HepG2 (cell line): ENCODE measurements around the gene RNF208. TPM values are rescaled to one million over a fixed set of nuclear protein-coding genes. Genes with fewer than 3 reads are reported as not detected.

Experiments
- ARHGAP35 ChIP-seq: sonication (generic); formaldehyde crosslinking; IDR thresholded peaks from 2 replicates; pipeline ENCODE4 v1.9.0; 2022; ENCODE audit warnings: mild to moderate bottlenecking, inconsistent platforms, moderate library complexity, missing genetic modification reagents, borderline replicate concordance
- ATRX ChIP-seq: sonication (generic); formaldehyde crosslinking; IDR thresholded peaks from 2 replicates; pipeline ENCODE4 v1.4.0; 2020; ENCODE audit warnings: missing genetic modification reagents, borderline replicate concordance
- CREM ChIP-seq, 2 experiments: sonication (generic) in 1 of 2; formaldehyde crosslinking in 1 of 2; IDR thresholded peaks; 2 replicates each; pipeline versions ENCODE4 v1.4.0 to v1.6.1; 2016 to 2020; ENCODE audit warnings: antibody characterized with exemption in 1 of 2, mild to moderate bottlenecking in 1 of 2, missing genetic modification reagents in 1 of 2
- NFYB ChIP-seq: sonication (generic); formaldehyde crosslinking; IDR thresholded peaks from 2 replicates; pipeline ENCODE4 v1.4.0; 2020; ENCODE audit warnings: missing genetic modification reagents
- STAT6 ChIP-seq: sonication (generic); formaldehyde crosslinking; IDR thresholded peaks from 2 replicates; pipeline ENCODE4 v1.4.0; 2020; ENCODE audit warnings: missing genetic modification reagents, mild to moderate bottlenecking, borderline replicate concordance
- U2AF2 ChIP-seq: fragments of 200-400 bp; formaldehyde crosslinking; IDR thresholded peaks from 2 replicates; pipeline ENCODE4 v1.6.1; 2017; ENCODE audit warnings: low read depth, mild to moderate bottlenecking, low read length
- XRCC5 ChIP-seq: fragments of 200-400 bp; formaldehyde crosslinking; optimal IDR thresholded peaks from 2 replicates; pipeline ENCODE3; 2017; ENCODE audit warnings: mild to moderate bottlenecking, low read length
- ZFAT ChIP-seq: sonication (generic); formaldehyde crosslinking; conservative IDR thresholded peaks from 2 replicates; pipeline ENCODE4 v1.8.1; 2023; ENCODE audit warnings: missing genetic modification reagents, inconsistent platforms
- ZFP36L1 ChIP-seq: sonication (generic); formaldehyde crosslinking; IDR thresholded peaks from 2 replicates; pipeline ENCODE4 v1.8.0; 2022; ENCODE audit warnings: mild to moderate bottlenecking, missing genetic modification reagents, moderate library complexity
- ZNF281 ChIP-seq: sonication (generic); formaldehyde crosslinking; IDR thresholded peaks from 2 replicates; pipeline ENCODE4 v1.4.0; 2020; ENCODE audit warnings: missing genetic modification reagents, borderline replicate concordance
- ZNF460 ChIP-seq: sonication (generic); formaldehyde crosslinking; IDR thresholded peaks from 2 replicates; pipeline ENCODE4 v1.5.1; 2020; ENCODE audit warnings: missing genetic modification reagents, mild to moderate bottlenecking, borderline replicate concordance
- ZNF691 ChIP-seq: sonication (generic); formaldehyde crosslinking; IDR thresholded peaks from 2 replicates; pipeline ENCODE4 v1.4.0; 2020; ENCODE audit warnings: missing genetic modification reagents, low read depth, mild to moderate bottlenecking, borderline replicate concordance
- ZNF772 ChIP-seq: sonication (generic); formaldehyde crosslinking; IDR thresholded peaks from 2 replicates; pipeline ENCODE4 v1.5.0; 2020; ENCODE audit warnings: mild to moderate bottlenecking, missing genetic modification reagents
- ZNF850 ChIP-seq: sonication (generic); formaldehyde crosslinking; conservative IDR thresholded peaks from 2 replicates; pipeline ENCODE4 v1.9.0; 2021; ENCODE audit warnings: mild to moderate bottlenecking, missing genetic modification reagents
- ZZZ3 ChIP-seq: sonication (generic); formaldehyde crosslinking; IDR thresholded peaks from 2 replicates; pipeline ENCODE4 v1.4.0; 2020; ENCODE audit warnings: missing genetic modification reagents, mild to moderate bottlenecking, borderline replicate concordance
- polyA plus RNA-seq, 8 experiments: library from polyadenylated mRNA; depleted of rRNA in 3 of 8; stranded (reverse) in 7 of 8; unstranded in 1 of 8; fragments of >200 nt; fragmentation: Illumina TruSeq in 4 of 8; extraction: Trizol in 4 of 8; gene quantifications; 2 replicates each; pipeline versions ENCODE4 v1.2.1 to v1.2.3, GENCODE V29; 2011 to 2016; ENCODE audit warnings: low read depth in 4 of 8, missing spikeins in 1 of 8, mixed read lengths in 1 of 8; ENCODE audit not compliant: insufficient read depth in 1 of 8
- total RNA-seq, 5 experiments: library from RNA; depleted of rRNA; stranded (reverse); fragments of >200 nt; fragmentation: Illumina TruSeq; extraction: Trizol; gene quantifications; 2 replicates each; pipeline ENCODE4 v1.2.3, GENCODE V29; 2016; ENCODE audit warnings: low read depth in 1 of 5
- TF ChIP-seq, protein P1 (sequence below): sonication (generic); formaldehyde crosslinking; IDR thresholded peaks from 2 replicates; pipeline ENCODE4 v1.4.0; 2020; ENCODE audit warnings: missing genetic modification reagents
- TF ChIP-seq, protein P2 (sequence below): sonication (generic); formaldehyde crosslinking; IDR thresholded peaks from 2 replicates; pipeline ENCODE4 v1.8.0; 2022; ENCODE audit warnings: mild to moderate bottlenecking, missing genetic modification reagents, borderline replicate concordance

Gene RNF208
- total and polyA plus RNA-seq, 2 of the 13 experiments (the other 11 are each of a cell fraction or from before 2014, with no cell fraction given) = 1.6 to 2.1 TPM

GRCh38 chr9:137253717-137254623 lies 31.9 kb upstream of the RNF208 start (continued):
- no peak for TF ChIP-seq STAT6
- TF ChIP-seq ZFAT (CRISPR knock-in tag) = no peak
- TF ChIP-seq XRCC5 = peak; percentile 22
- TF ChIP-seq, protein P1, sequence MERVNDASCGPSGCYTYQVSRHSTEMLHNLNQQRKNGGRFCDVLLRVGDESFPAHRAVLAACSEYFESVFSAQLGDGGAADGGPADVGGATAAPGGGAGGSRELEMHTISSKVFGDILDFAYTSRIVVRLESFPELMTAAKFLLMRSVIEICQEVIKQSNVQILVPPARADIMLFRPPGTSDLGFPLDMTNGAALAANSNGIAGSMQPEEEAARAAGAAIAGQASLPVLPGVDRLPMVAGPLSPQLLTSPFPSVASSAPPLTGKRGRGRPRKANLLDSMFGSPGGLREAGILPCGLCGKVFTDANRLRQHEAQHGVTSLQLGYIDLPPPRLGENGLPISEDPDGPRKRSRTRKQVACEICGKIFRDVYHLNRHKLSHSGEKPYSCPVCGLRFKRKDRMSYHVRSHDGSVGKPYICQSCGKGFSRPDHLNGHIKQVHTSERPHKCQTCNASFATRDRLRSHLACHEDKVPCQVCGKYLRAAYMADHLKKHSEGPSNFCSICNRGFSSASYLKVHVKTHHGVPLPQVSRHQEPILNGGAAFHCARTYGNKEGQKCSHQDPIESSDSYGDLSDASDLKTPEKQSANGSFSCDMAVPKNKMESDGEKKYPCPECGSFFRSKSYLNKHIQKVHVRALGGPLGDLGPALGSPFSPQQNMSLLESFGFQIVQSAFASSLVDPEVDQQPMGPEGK (CRISPR knock-in tag) = no peak
- TF ChIP-seq ATRX (CRISPR knock-in tag) = no peak
- TF ChIP-seq ZNF460 (CRISPR knock-in tag) = no peak
- TF ChIP-seq CREM (IDR thresholded peaks at IDR 0.05) = no peak
- no peak for TF ChIP-seq CREM (CRISPR knock-in tag; IDR thresholded peaks at IDR 0.05)
- TF ChIP-seq NFYB = no peak
- 0 out of 2 replicates have a peak, but pooled peaks have one; percentile 27 for TF ChIP-seq ARHGAP35 (CRISPR knock-in tag)
- no peak for TF ChIP-seq ZZZ3
- TF ChIP-seq U2AF2 = no peak
- no peak for TF ChIP-seq ZFP36L1 (CRISPR knock-in tag)
- no peak for TF ChIP-seq ZNF850 (CRISPR knock-in tag)
- TF ChIP-seq ZNF691 (CRISPR knock-in tag) = no peak
- TF ChIP-seq, protein P2, sequence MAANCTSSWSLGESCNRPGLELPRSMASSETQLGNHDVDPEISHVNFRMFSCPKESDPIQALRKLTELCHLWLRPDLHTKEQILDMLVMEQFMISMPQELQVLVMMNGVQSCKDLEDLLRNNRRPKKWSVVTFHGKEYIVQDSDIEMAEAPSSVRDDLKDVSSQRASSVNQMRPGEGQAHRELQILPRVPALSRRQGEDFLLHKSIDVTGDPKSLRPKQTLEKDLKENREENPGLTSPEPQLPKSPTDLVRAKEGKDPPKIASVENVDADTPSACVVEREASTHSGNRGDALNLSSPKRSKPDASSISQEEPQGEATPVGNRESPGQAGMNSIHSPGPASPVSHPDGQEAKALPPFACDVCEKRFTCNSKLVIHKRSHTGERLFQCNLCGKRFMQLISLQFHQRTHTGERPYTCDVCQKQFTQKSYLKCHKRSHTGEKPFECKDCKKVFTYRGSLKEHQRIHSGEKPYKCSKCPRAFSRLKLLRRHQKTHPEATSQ (CRISPR knock-in tag) = no peak
- TF ChIP-seq ZNF281 (CRISPR knock-in tag) = peak; percentile 34; the same call in 1 of the 2 replicates
- TF ChIP-seq ZNF772 (CRISPR knock-in tag) = no peak
